IMR-90 (cell line): ENCODE measurements around the gene MLH3. TPM values are rescaled to one million over a fixed set of nuclear protein-coding genes. Genes with fewer than 3 reads are reported as not detected.

Experiments used
- ATAC-seq: fragments of 200-7000 bp; cut with Tn5 transposase; 2 replicates; pipeline ENCODE4 v1.9.1; 2020; ENCODE audit warnings: low read depth, mild to moderate bottlenecking, moderate library complexity
- BruUV-seq: library from RNA; stranded (reverse); fragments of 400-500 nt; replicated peaks from 2 replicates; lab custom pipeline; 2021; lab: Mats Ljungman, UMichigan
- CTCF ChIA-PET: fragments of 300-600 bp; formaldehyde crosslinking; extraction: SDS; loops from one replicate; lab custom pipeline; 2021; ENCODE audit warnings: antibody characterized with exemption; lab: Yijun Ruan, JAX
- POLR2A ChIA-PET: fragments of 300-600 bp; sonication (Branson Sonifier 250); formaldehyde crosslinking; loops from one replicate; lab custom pipeline; 2022; ENCODE audit warnings: antibody characterized with exemption; ENCODE audit not compliant: unreplicated experiment; lab: Charles Lee
- DNase-seq: peaks from one replicate; pipeline ENCODE4 v3.0.0; 2013
- H2AFZ ChIP-seq: replicated peaks from 2 replicates; pipeline ENCODE3; 2013; ENCODE audit warnings: low read length, mild to moderate bottlenecking; ENCODE audit not compliant: poor library complexity
- H2AK5ac ChIP-seq: 2 replicates; pipeline ENCODE4 v1.6.1; 2013; ENCODE audit warnings: low read depth, low read length, inconsistent platforms
- H2AK9ac ChIP-seq: replicated peaks from 2 replicates; pipeline ENCODE3; 2013; ENCODE audit warnings: mild to moderate bottlenecking, low read depth, low read length, moderate library complexity; ENCODE audit not compliant: poor library complexity
- H2BK120ac ChIP-seq: 2 replicates; pipeline ENCODE4 v1.6.1; 2013; ENCODE audit warnings: low read depth, low read length, inconsistent platforms
- H2BK15ac ChIP-seq: 3 replicates; pipeline ENCODE4 v1.6.1; 2013; ENCODE audit warnings: low read depth, low read length, inconsistent platforms
- H2BK20ac ChIP-seq: 2 replicates; pipeline ENCODE4 v1.6.1; 2013; ENCODE audit warnings: low read depth, mild to moderate bottlenecking, inconsistent platforms, low read length, moderate library complexity
- H2BK5ac ChIP-seq: 2 replicates; pipeline ENCODE4 v1.6.1; 2013; ENCODE audit warnings: mild to moderate bottlenecking, low read depth, low read length, inconsistent platforms; ENCODE audit not compliant: poor library complexity, severe bottlenecking
- H3K14ac ChIP-seq: replicated peaks from 2 replicates; pipeline ENCODE4 v1.6.1; 2013; ENCODE audit warnings: low read depth, low read length, inconsistent platforms
- H3K18ac ChIP-seq: 2 replicates; pipeline ENCODE4 v1.6.1; 2013; ENCODE audit warnings: low read depth, low read length, control low read depth
- H3K23ac ChIP-seq: 2 replicates; pipeline ENCODE4 v1.6.1; 2013; ENCODE audit warnings: low read depth, low read length, inconsistent platforms
- H3K27ac ChIP-seq: 2 replicates; pipeline ENCODE4 v1.5.1; 2013; ENCODE audit warnings: mild to moderate bottlenecking, control low read depth, low read length; ENCODE audit not compliant: insufficient read depth
- H3K27me3 ChIP-seq: 2 replicates; pipeline ENCODE4 v1.6.1; 2013; ENCODE audit warnings: low read length; ENCODE audit not compliant: control insufficient read depth, insufficient read depth
- H3K36me3 ChIP-seq: 2 replicates; pipeline ENCODE4 v1.6.1; 2013; ENCODE audit warnings: low read length, mixed read lengths; ENCODE audit not compliant: control insufficient read depth, insufficient read depth
- H3K4ac ChIP-seq: 2 replicates; pipeline ENCODE4 v1.6.1; 2013; ENCODE audit warnings: low read depth, low read length, inconsistent platforms
- H3K4me1 ChIP-seq: 2 replicates; pipeline ENCODE4 v1.6.1; 2013; ENCODE audit warnings: low read length, mixed read lengths; ENCODE audit not compliant: control insufficient read depth, insufficient read depth
- H3K4me2 ChIP-seq: 2 replicates; pipeline ENCODE4 v1.6.1; 2013; ENCODE audit warnings: low read depth, mild to moderate bottlenecking, control low read depth, low read length, moderate library complexity
- H3K4me3 ChIP-seq: 2 replicates; pipeline ENCODE4 v1.5.1; 2013; ENCODE audit warnings: low read depth, mild to moderate bottlenecking, control low read depth, low read length, moderate library complexity; ENCODE audit not compliant: insufficient read depth
- H3K56ac ChIP-seq: 2 replicates; pipeline ENCODE4 v1.6.1; 2013; ENCODE audit warnings: low read length, inconsistent platforms; ENCODE audit not compliant: insufficient read depth; ENCODE audit errors: extremely low read depth
- H3K79me1 ChIP-seq, 2 experiments: 2 replicates each; pipeline ENCODE4 v1.6.1; 2013; ENCODE audit warnings: low read length in 2 of 2, inconsistent platforms in 1 of 2, low read depth in 1 of 2
- H3K9ac ChIP-seq: 2 replicates; pipeline ENCODE4 v1.6.1; 2013; ENCODE audit warnings: low read depth, low read length, control low read depth
- H3K9me1 ChIP-seq: 2 replicates; pipeline ENCODE4 v1.6.1; 2013; ENCODE audit warnings: low read length, inconsistent platforms; ENCODE audit not compliant: insufficient read depth
- H3K9me3 ChIP-seq: 2 replicates; pipeline ENCODE4 v1.6.1; 2013; ENCODE audit warnings: low read length; ENCODE audit not compliant: control insufficient read depth, insufficient read depth
- H4K20me1 ChIP-seq: 2 replicates; pipeline ENCODE4 v1.6.1; 2013; ENCODE audit warnings: low read length, inconsistent platforms; ENCODE audit not compliant: insufficient read depth
- H4K5ac ChIP-seq: 2 replicates; pipeline ENCODE4 v1.6.1; 2013; ENCODE audit warnings: mild to moderate bottlenecking, low read depth, low read length, control low read depth
- H4K8ac ChIP-seq, 2 experiments: 2 replicates each; pipeline ENCODE4 v1.6.1; 2013; ENCODE audit warnings: low read depth in 2 of 2, low read length in 2 of 2, control low read depth in 1 of 2, inconsistent platforms in 1 of 2
- H4K91ac ChIP-seq: 2 replicates; pipeline ENCODE4 v1.6.1; 2013; ENCODE audit warnings: low read depth, low read length, inconsistent platforms; ENCODE audit not compliant: insufficient read depth
- BHLHE40 ChIP-seq: fragments of 150-350 bp; IDR thresholded peaks from 2 replicates; pipeline ENCODE4 v1.6.1; 2016; ENCODE audit warnings: mild to moderate bottlenecking, low read depth, low read length
- CHD1 ChIP-seq: IDR thresholded peaks from 2 replicates; pipeline ENCODE4 v1.6.1; 2012; ENCODE audit warnings: low read depth, low read length, improper control_type of control experiment
- FOS ChIP-seq: fragments of 150-350 bp; IDR thresholded peaks from 2 replicates; pipeline ENCODE4 v1.6.1; 2016; ENCODE audit warnings: low read depth, low read length
- MAZ ChIP-seq: IDR thresholded peaks from 2 replicates; pipeline ENCODE4 v1.6.1; 2012; ENCODE audit warnings: low read depth, mild to moderate bottlenecking, low read length, improper control_type of control experiment, moderate library complexity, borderline replicate concordance
- MXI1 ChIP-seq: IDR thresholded peaks from 2 replicates; pipeline ENCODE4 v1.6.1; 2012; ENCODE audit warnings: low read depth, mild to moderate bottlenecking, low read length, moderate library complexity, borderline replicate concordance
- NFE2L2 ChIP-seq: fragments of 150-350 bp; IDR thresholded peaks from 2 replicates; pipeline ENCODE4 v1.6.1; 2016; ENCODE audit warnings: low read depth, mild to moderate bottlenecking, low read length
- POLR2A ChIP-seq: IDR thresholded peaks from 2 replicates; pipeline ENCODE4 v1.6.1; 2012; ENCODE audit warnings: mild to moderate bottlenecking, low read depth, low read length
- RFX5 ChIP-seq: IDR thresholded peaks from 2 replicates; pipeline ENCODE4 v1.8.0; 2012; ENCODE audit warnings: low read depth, mild to moderate bottlenecking, low read length, moderate library complexity
- SMC3 ChIP-seq: fragments of 150-350 bp; IDR thresholded peaks from 2 replicates; pipeline ENCODE4 v1.6.1; 2016; ENCODE audit warnings: low read depth, mild to moderate bottlenecking, antibody characterized with exemption, low read length, moderate library complexity
- WGBS, 2 experiments: methylation state at CpG; one replicate each; pipeline versions ENCODE4 v1.1.5 to v1.1.7; 2013; ENCODE audit warnings: missing lambda C conversion rate in 2 of 2; ENCODE audit not compliant: insufficient read length in 1 of 2; ENCODE audit errors: extremely low coverage in 2 of 2; 5-methylcytosine and 5-hydroxymethylcytosine counted together
- dilution Hi-C: fragments of 300-500 bp; cut with HindIII; formaldehyde crosslinking; loops from one replicate; pipeline ENCODE4 v1.14.3; 2018; ENCODE audit warnings: low sequenced_read_pairs; ENCODE audit not compliant: unreplicated experiment
- in situ Hi-C: fragments of 300-500 bp; cut with MboI; formaldehyde crosslinking; loops from 3 replicates; pipeline ENCODE4 v1.14.3; 2019; ENCODE audit warnings: low sequenced_read_pairs, inconsistent platforms, mixed read lengths
- intact Hi-C: fragments of 100-400 bp; cut with micrococcal nuclease; formaldehyde crosslinking; loops from 2 replicates; pipeline ENCODE4 v1.10.0; 2022
- polyA plus RNA-seq, 3 experiments: library from polyadenylated mRNA; depleted of rRNA; stranded (reverse); fragments of >200 nt; gene quantifications; 2 replicates each; pipeline ENCODE4 v1.2.3, GENCODE V29; 2012; ENCODE audit warnings: low replicate concordance in 1 of 3
- total RNA-seq: library from RNA; depleted of rRNA; stranded (reverse); fragments of >200 nt; gene quantifications from 2 replicates; pipeline ENCODE4 v1.2.3, GENCODE V29; 2012
- TF ChIP-seq, protein P1 (sequence below): fragments of 150-350 bp; IDR thresholded peaks from 2 replicates; pipeline ENCODE4 v1.6.1; 2017; ENCODE audit warnings: mild to moderate bottlenecking, antibody characterized with exemption, low read length, low read depth
- TF ChIP-seq, protein P2 (sequence below): fragments of 150-350 bp; IDR thresholded peaks from 2 replicates; pipeline ENCODE4 v1.6.1; 2016; ENCODE audit warnings: low read depth, mild to moderate bottlenecking, low read length, moderate library complexity, borderline replicate concordance

Gene MLH3
- total and polyA plus RNA-seq, 2 of the 4 experiments (the other 2 are of a cell fraction): 5.6 to 14.7 TPM

DNA sequence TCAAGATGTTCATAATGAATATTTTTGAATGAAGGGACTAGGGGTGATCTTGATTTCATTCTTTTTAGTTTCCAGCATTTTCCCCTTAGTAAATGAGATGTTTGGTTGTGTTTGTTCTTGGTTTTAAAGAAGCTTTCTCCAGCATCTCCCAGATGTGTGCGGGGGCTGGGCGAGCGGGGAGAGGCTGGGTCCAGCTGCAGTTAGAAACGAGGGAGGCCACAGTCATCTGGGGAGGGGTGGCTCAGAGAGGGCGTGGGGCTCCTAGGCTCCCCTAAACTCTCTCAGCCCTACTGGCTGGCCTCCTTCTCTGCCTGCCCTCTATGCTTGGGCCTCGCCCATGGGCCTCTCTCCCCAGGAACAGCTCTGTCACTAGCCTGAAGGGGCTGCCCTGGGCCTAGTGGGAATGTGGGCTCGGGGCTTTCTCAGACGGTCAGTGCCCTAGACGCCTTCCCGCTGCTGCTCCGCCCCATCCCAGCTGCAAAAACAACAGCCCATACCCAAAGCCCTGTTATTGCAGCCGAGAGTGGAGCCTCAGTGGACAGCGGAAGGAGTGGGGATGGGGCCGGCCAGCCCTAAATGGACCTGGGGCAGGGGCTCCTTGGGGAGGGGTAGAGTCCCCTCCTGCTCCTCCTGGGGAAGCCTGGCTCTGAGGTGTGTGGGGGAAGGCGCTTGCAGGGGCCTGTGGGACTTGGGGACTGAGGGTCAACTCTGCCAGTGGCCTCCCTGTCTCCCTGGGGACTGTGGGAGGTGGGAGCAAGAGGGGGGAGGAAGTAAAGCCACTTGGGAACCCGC is 66.8 kb downstream of the MLH3 start:
- TF ChIP-seq FOS (no peak), MXI1 (no peak), RFX5 (no peak), MAZ (no peak), SMC3 (no peak), BHLHE40 (no peak), POLR2A (no peak), NFE2L2 (no peak), CHD1 (no peak)
- TF ChIP-seq, protein P1, sequence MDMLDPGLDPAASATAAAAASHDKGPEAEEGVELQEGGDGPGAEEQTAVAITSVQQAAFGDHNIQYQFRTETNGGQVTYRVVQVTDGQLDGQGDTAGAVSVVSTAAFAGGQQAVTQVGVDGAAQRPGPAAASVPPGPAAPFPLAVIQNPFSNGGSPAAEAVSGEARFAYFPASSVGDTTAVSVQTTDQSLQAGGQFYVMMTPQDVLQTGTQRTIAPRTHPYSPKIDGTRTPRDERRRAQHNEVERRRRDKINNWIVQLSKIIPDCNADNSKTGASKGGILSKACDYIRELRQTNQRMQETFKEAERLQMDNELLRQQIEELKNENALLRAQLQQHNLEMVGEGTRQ: no peak
- TF ChIP-seq, protein P2, sequence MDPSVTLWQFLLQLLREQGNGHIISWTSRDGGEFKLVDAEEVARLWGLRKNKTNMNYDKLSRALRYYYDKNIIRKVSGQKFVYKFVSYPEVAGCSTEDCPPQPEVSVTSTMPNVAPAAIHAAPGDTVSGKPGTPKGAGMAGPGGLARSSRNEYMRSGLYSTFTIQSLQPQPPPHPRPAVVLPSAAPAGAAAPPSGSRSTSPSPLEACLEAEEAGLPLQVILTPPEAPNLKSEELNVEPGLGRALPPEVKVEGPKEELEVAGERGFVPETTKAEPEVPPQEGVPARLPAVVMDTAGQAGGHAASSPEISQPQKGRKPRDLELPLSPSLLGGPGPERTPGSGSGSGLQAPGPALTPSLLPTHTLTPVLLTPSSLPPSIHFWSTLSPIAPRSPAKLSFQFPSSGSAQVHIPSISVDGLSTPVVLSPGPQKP: no peak

More for the DNA sequence above, 66.8 kb downstream of the MLH3 start:
- H3K9ac ChIP-seq: no peak overlapping the region
- no peak overlapping the region for H2AK5ac ChIP-seq
- peaks cover 17% of the 10 kb centered on the region for H3K4me1 ChIP-seq
- H3K79me1 ChIP-seq: no peaks in the 10 kb centered on the region
- no peak overlapping the region for H3K27ac ChIP-seq
- H2AK9ac ChIP-seq: no peak overlapping the region
- H3K9me1 ChIP-seq: peaks cover 12% of the 10 kb centered on the region; the same call in 1 of the 2 replicates
- in situ Hi-C loops (no loop called here), dilution Hi-C loops (no loop called here), intact Hi-C loops (no loop called here)
- ChIA-PET CTCF (interaction anchor here (0.6 kb wide), 1 partner anchor 269 kb away, joined by 10 read pairs; no protein-coding TSS in a partner anchor), POLR2A (no interaction called here)
- no peak overlapping the region for H3K23ac ChIP-seq
- no peak overlapping the region for H2BK20ac ChIP-seq
- H3K14ac ChIP-seq: no peak overlapping the region
- H3K18ac ChIP-seq: no peak overlapping the region
- DNase-seq (no peak), ATAC-seq (no peak)
- no peaks in the 10 kb centered on the region for H4K20me1 ChIP-seq
- H4K5ac ChIP-seq: no peak overlapping the region
- H3K4me3 ChIP-seq: no peak overlapping the region
- H3K4me2 ChIP-seq: no peak overlapping the region
- no peak overlapping the region for H4K8ac ChIP-seq
- no peak overlapping the region for H2BK15ac ChIP-seq
- no peaks in the 10 kb centered on the region for H3K27me3 ChIP-seq
- H3K36me3 ChIP-seq: no peaks in the 10 kb centered on the region
- no peak overlapping the region for H2AFZ ChIP-seq
- H2BK5ac ChIP-seq: no peak overlapping the region
- H3K9me3 ChIP-seq: no peaks in the 10 kb centered on the region
- no peak overlapping the region for H3K56ac ChIP-seq
- no peak overlapping the region for H3K4ac ChIP-seq
- 100% methylated on average over 1 of the region's 16 CpGs; no CpG with 5 or more reads in 1 of the 2 experiments for WGBS, 2 experiments
- H4K91ac ChIP-seq: no peak overlapping the region
- BruUV-seq: no TSS peak
- no peak overlapping the region for H2BK120ac ChIP-seq
